ENCODE results near the gene TBC1D9.

The TBC1D9 gene

GRCh38 chr4:140755774-140756318, 339 bp downstream of the TBC1D9 start:
- peak overlapping the region; percentile 61 for H3K27ac ChIP-seq (ENCODE audit: poor library complexity, severe bottlenecking)

GRCh38 chr4:140754918-140755773, 1.0 kb downstream of the TBC1D9 start:
- H3K27ac ChIP-seq (ENCODE audit: poor library complexity, severe bottlenecking) = peak overlapping the region; percentile 61
- ATAC-seq (ENCODE audit: low read depth) (peak; percentile 40), DNase-seq (ENCODE audit: low spot score) (no peak)
- H3K9me3 ChIP-seq (ENCODE audit: severe bottlenecking) = no peaks in the 10 kb centered on the region
- TF ChIP-seq CTCF (IDR thresholded peaks at IDR 0.05; ENCODE audit: poor library complexity, severe bottlenecking) = no peak
- H3K4me3 ChIP-seq (ENCODE audit: severe bottlenecking) = peak overlapping the region; percentile 79
- H3K4me1 ChIP-seq (ENCODE audit: insufficient read depth, poor library complexity, severe bottlenecking) = no peaks in the 10 kb centered on the region
- no peaks in the 10 kb centered on the region for H3K36me3 ChIP-seq (ENCODE audit: low read depth)
- no peaks in the 10 kb centered on the region for H3K27me3 ChIP-seq (ENCODE audit: insufficient read depth, poor library complexity, severe bottlenecking)

More at GRCh38 chr4:140755774-140756318, 339 bp downstream of the TBC1D9 start:
- no peaks in the 10 kb centered on the region for H3K9me3 ChIP-seq (ENCODE audit: severe bottlenecking)
- no peaks in the 10 kb centered on the region for H3K27me3 ChIP-seq (ENCODE audit: insufficient read depth, poor library complexity, severe bottlenecking)
- H3K4me3 ChIP-seq (ENCODE audit: severe bottlenecking) = peak overlapping the region; percentile 79
- ATAC-seq (ENCODE audit: low read depth) (peak; percentile 63), DNase-seq (ENCODE audit: low spot score) (peak; percentile 51)
- H3K4me1 ChIP-seq (ENCODE audit: insufficient read depth, poor library complexity, severe bottlenecking) = no peaks in the 10 kb centered on the region
- no peaks in the 10 kb centered on the region for H3K36me3 ChIP-seq (ENCODE audit: low read depth)
- TF ChIP-seq CTCF (IDR thresholded peaks at IDR 0.05; ENCODE audit: poor library complexity, severe bottlenecking) = no peak

- Histone ChIP-seq H3K27me3 (ENCODE audit: insufficient read depth, poor library complexity, severe bottlenecking) (no peaks in the 10 kb centered on the region), H3K4me1 (ENCODE audit: insufficient read depth, poor library complexity, severe bottlenecking) (no peaks in the 10 kb centered on the region), H3K27ac (ENCODE audit: poor library complexity, severe bottlenecking) (no peak overlapping the region), H3K9me3 (ENCODE audit: severe bottlenecking) (peaks cover 3% of the 10 kb centered on the region), H3K4me3 (ENCODE audit: severe bottlenecking) (no peak overlapping the region), H3K36me3 (ENCODE audit: low read depth) (no peaks in the 10 kb centered on the region)
- DNase-seq (ENCODE audit: low spot score) (no peak), ATAC-seq (ENCODE audit: low read depth) (no peak)
- TF ChIP-seq CTCF (IDR thresholded peaks at IDR 0.05; ENCODE audit: poor library complexity, severe bottlenecking) = no peak
These were observed 2.9 kb downstream of the TBC1D9 start for GRCh38 chr4:140753329-140753728.

GRCh38 chr4:140752291-140753068, 3.7 kb downstream of the TBC1D9 start:
- Histone ChIP-seq H3K27me3 (ENCODE audit: insufficient read depth, poor library complexity, severe bottlenecking) (no peaks in the 10 kb centered on the region), H3K36me3 (ENCODE audit: low read depth) (no peaks in the 10 kb centered on the region), H3K4me3 (ENCODE audit: severe bottlenecking) (no peak overlapping the region), H3K4me1 (ENCODE audit: insufficient read depth, poor library complexity, severe bottlenecking) (no peaks in the 10 kb centered on the region), H3K27ac (ENCODE audit: poor library complexity, severe bottlenecking) (no peak overlapping the region), H3K9me3 (ENCODE audit: severe bottlenecking) (peaks cover 4% of the 10 kb centered on the region)
- ATAC-seq (ENCODE audit: low read depth) = no peak
- no peak for TF ChIP-seq CTCF (IDR thresholded peaks at IDR 0.05; ENCODE audit: poor library complexity, severe bottlenecking)
- no peak for DNase-seq (ENCODE audit: low spot score)

All from RWPE2 (cell line).